ENCODE results near the gene ZFHX2. TPM values are rescaled to one million over a fixed set of nuclear protein-coding genes. Genes with fewer than 3 reads are reported as not detected.
A peak's percentile ranks its signal among the peaks of the same experiment; 100 is the strongest.

Gene ZFHX2
- total RNA-seq, 1 donor from 2014 or later = 27.3 TPM

DNA sequence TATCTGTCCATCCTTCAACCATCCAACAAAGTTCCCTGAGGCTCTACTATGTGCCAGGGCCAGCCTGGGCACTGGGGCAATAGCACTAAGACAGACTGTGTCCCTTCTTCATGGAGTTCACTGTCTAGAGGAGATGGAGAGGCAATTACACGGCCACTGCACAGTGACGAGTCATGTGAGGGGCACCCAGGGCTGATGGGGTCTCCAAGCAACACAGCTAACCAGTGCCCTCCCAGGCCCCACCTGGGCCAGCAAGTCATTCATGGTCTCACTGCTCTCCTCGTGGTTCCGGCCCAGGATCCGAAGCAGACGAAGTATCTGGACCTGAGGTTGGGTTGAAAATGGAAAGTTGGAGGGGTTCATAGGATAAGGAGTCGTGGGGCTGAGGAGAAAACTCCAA, 13.3 kb upstream of the ZFHX2 start:
- no peaks in the 10 kb centered on the region for H3K27me3 ChIP-seq (ENCODE audit: insufficient read depth, low read length)
- FAIRE-seq = no peak
- no peaks in the 10 kb centered on the region for H3K9me3 Mint-ChIP-seq (ENCODE audit: unreplicated experiment)
- H3K4me3 ChIP-seq (ENCODE audit: insufficient read depth, low read depth, low read length) = no peak overlapping the region
- peaks cover 9% of the 10 kb centered on the region for H3K4me1 ChIP-seq (ENCODE audit: insufficient read depth, low read length)
- H2AFZ ChIP-seq (ENCODE audit: low read depth, low read length) = no peak overlapping the region
- H3K79me2 ChIP-seq (ENCODE audit: insufficient read depth, low read length) = no peaks in the 10 kb centered on the region
- peak overlapping the region; percentile 2 for H3K27ac Mint-ChIP-seq (ENCODE audit: unreplicated experiment)
- peaks cover 21% of the 10 kb centered on the region for H3K4me1 Mint-ChIP-seq (ENCODE audit: low read depth, unreplicated experiment)
- no peaks in the 10 kb centered on the region for H4K20me1 ChIP-seq (ENCODE audit: insufficient read depth, low read length)
- no peaks in the 10 kb centered on the region for H3K9me3 ChIP-seq (ENCODE audit: insufficient read depth, low read depth, low read length)
- H3K36me3 ChIP-seq (ENCODE audit: insufficient read depth, low read length) = no peaks in the 10 kb centered on the region
- no peak overlapping the region for H3K27ac ChIP-seq (ENCODE audit: low read depth, low read length)
- H3K9ac ChIP-seq (ENCODE audit: low read length) = no peak overlapping the region
- no peaks in the 10 kb centered on the region for H3K27me3 Mint-ChIP-seq (ENCODE audit: low read depth, unreplicated experiment)
- H3K4me2 ChIP-seq (ENCODE audit: low read length) = no peak overlapping the region
- H3K36me3 Mint-ChIP-seq (ENCODE audit: low read depth, unreplicated experiment) = peaks cover 7% of the 10 kb centered on the region
- no peak for DNase-seq (ENCODE audit: low read depth)
- no peak overlapping the region for H3K4me3 Mint-ChIP-seq (ENCODE audit: unreplicated experiment)
- TF ChIP-seq CTCF (IDR thresholded peaks at IDR 0.05; ENCODE audit: insufficient read depth, low read depth, low read length) (no peak), EZH2 (IDR thresholded peaks at IDR 0.05; ENCODE audit: insufficient read depth, low read length) (no peak)

DNA sequence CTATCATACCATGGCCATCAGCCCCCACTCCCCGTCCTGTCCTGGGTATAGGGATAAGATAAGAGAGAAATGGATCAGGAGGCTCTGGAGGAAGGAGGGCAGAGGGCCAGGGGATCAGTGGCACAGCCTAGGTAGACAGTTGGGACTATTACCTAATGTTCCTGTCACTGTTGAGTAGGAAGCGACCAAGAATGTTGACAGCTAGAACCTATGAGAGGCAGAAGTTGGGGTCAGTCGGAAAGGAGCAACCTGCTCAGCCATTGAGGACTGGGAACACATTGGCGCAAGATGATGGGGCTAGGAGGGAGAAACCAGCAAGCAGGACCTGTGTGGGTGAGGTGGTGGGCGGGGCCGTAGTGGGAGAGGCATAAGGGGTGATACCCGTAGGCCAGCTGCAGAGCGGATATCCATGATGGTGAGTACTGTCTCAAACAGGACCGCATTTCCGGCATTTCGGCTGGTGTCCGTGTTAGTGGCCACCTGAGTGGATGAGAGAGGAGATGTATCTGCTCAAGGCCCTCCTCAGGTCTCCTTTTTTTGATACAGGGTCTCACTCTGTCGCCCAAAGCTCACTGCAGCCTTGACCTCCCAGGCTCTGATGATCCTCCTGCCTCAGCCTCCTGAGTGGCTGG, 12.7 kb upstream of the ZFHX2 start:
- no peaks in the 10 kb centered on the region for H3K27me3 ChIP-seq (ENCODE audit: insufficient read depth, low read length)
- H3K4me2 ChIP-seq (ENCODE audit: low read length) = no peak overlapping the region
- Mint-ChIP-seq H3K9me3 (ENCODE audit: unreplicated experiment) (no peaks in the 10 kb centered on the region), H3K4me1 (ENCODE audit: low read depth, unreplicated experiment) (peaks cover 24% of the 10 kb centered on the region), H3K4me3 (ENCODE audit: unreplicated experiment) (no peak overlapping the region), H3K27ac (ENCODE audit: unreplicated experiment) (no peak overlapping the region), H3K27me3 (ENCODE audit: low read depth, unreplicated experiment) (no peaks in the 10 kb centered on the region), H3K36me3 (ENCODE audit: low read depth, unreplicated experiment) (peaks cover 7% of the 10 kb centered on the region)
- H3K36me3 ChIP-seq (ENCODE audit: insufficient read depth, low read length) = no peaks in the 10 kb centered on the region
- H3K9me3 ChIP-seq (ENCODE audit: insufficient read depth, low read depth, low read length) = no peaks in the 10 kb centered on the region
- H3K4me1 ChIP-seq (ENCODE audit: insufficient read depth, low read length) = peaks cover 9% of the 10 kb centered on the region
- no peaks in the 10 kb centered on the region for H3K79me2 ChIP-seq (ENCODE audit: insufficient read depth, low read length)
- no peak overlapping the region for H3K4me3 ChIP-seq (ENCODE audit: insufficient read depth, low read depth, low read length)
- no peak for DNase-seq (ENCODE audit: low read depth)
- no peak overlapping the region for H2AFZ ChIP-seq (ENCODE audit: low read depth, low read length)
- no peak overlapping the region for H3K9ac ChIP-seq (ENCODE audit: low read length)
- no peak for FAIRE-seq
- peaks cover under 1% of the 10 kb centered on the region for H4K20me1 ChIP-seq (ENCODE audit: insufficient read depth, low read length)
- TF ChIP-seq CTCF (IDR thresholded peaks at IDR 0.05; ENCODE audit: insufficient read depth, low read depth, low read length) (no peak), EZH2 (IDR thresholded peaks at IDR 0.05; ENCODE audit: insufficient read depth, low read length) (no peak)
- H3K27ac ChIP-seq (ENCODE audit: low read depth, low read length) = no peak overlapping the region

GRCh38 chr14:23563473-23564180, 12.1 kb upstream of the ZFHX2 start:
- Histone ChIP-seq H3K4me2 (ENCODE audit: low read length) (no peak overlapping the region), H4K20me1 (ENCODE audit: insufficient read depth, low read length) (peaks cover 3% of the 10 kb centered on the region), H3K79me2 (ENCODE audit: insufficient read depth, low read length) (no peaks in the 10 kb centered on the region), H3K9me3 (ENCODE audit: insufficient read depth, low read depth, low read length) (no peaks in the 10 kb centered on the region), H3K4me1 (ENCODE audit: insufficient read depth, low read length) (peaks cover 9% of the 10 kb centered on the region), H2AFZ (ENCODE audit: low read depth, low read length) (no peak overlapping the region), H3K27me3 (ENCODE audit: insufficient read depth, low read length) (no peaks in the 10 kb centered on the region), H3K9ac (ENCODE audit: low read length) (no peak overlapping the region), H3K27ac (ENCODE audit: low read depth, low read length) (no peak overlapping the region), H3K4me3 (ENCODE audit: insufficient read depth, low read depth, low read length) (no peak overlapping the region), H3K36me3 (ENCODE audit: insufficient read depth, low read length) (peaks cover 3% of the 10 kb centered on the region)
- peaks cover 7% of the 10 kb centered on the region for H3K36me3 Mint-ChIP-seq (ENCODE audit: low read depth, unreplicated experiment)
- DNase-seq (ENCODE audit: low read depth) (no peak), FAIRE-seq (no peak)
- peaks cover 23% of the 10 kb centered on the region for H3K4me1 Mint-ChIP-seq (ENCODE audit: low read depth, unreplicated experiment)
- no peak overlapping the region for H3K27ac Mint-ChIP-seq (ENCODE audit: unreplicated experiment)
- no peaks in the 10 kb centered on the region for H3K27me3 Mint-ChIP-seq (ENCODE audit: low read depth, unreplicated experiment)
- no peak for TF ChIP-seq EZH2 (IDR thresholded peaks at IDR 0.05; ENCODE audit: insufficient read depth, low read length)
- no peak for TF ChIP-seq CTCF (IDR thresholded peaks at IDR 0.05; ENCODE audit: insufficient read depth, low read depth, low read length)
- no peak overlapping the region for H3K4me3 Mint-ChIP-seq (ENCODE audit: unreplicated experiment)
- H3K9me3 Mint-ChIP-seq (ENCODE audit: unreplicated experiment) = no peaks in the 10 kb centered on the region

Measured in astrocyte (in vitro differentiated cells and primary cell).